Measurements from ENCODE around the gene DGKG. TPM values are rescaled to one million over a fixed set of nuclear protein-coding genes. Genes with fewer than 3 reads are reported as not detected.

Gene DGKG
- total RNA-seq, 5 donors from 2014 or later (not counting 1 experiment from before 2014, with no cell fraction given), result 0.03 to 0.10 TPM; not detected in 3

DNA sequence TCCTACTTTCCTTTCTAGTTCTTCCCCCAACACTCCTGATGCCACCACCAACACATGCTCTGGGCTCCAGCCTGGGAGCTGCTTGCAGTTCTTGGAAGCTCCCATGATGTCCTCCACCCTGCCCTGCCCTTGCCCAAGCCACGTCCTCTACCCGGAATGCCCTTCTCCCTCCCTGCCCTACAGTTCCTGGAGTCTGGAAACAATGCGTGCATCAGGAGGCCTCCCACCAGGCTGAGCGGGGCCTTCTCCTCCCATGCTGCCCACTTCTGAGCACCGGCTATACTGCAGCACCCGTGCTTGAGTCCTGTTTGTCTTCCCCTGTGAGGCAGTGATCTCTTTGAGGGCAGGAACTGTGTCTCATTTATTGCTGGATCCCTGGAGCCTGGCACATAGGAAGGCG, 44.6 kb downstream of the DGKG start:
- H3K4me3 Mint-ChIP-seq, result no peak overlapping the region
- H3K27me3 ChIP-seq (replicated peaks in 1 of 2; ENCODE audit: control insufficient read depth in 2 of 2, extremely low read depth in 1 of 2, insufficient read depth in 2 of 2, low read length in 1 of 2), result peaks cover 0 to 5% of the 10 kb centered on the region in 2 experiments
- no peak overlapping the region for H3K27ac Mint-ChIP-seq
- no peak overlapping the region for H3K27ac ChIP-seq (ENCODE audit: low read length)
- H3K27me3 Mint-ChIP-seq, result peaks cover 3 to 4% of the 10 kb centered on the region in 2 donors
- no peak for DNase-seq
- H3K9me3 Mint-ChIP-seq, result no peaks in the 10 kb centered on the region
- WGBS (ENCODE audit: insufficient coverage), result 86% methylated on average over 3 of the region's 7 CpGs
- H3K4me1 Mint-ChIP-seq, result no peaks in the 10 kb centered on the region
- H3K4me1 ChIP-seq (ENCODE audit: control insufficient read depth in 1 of 2, extremely low read depth in 1 of 2, insufficient read depth in 2 of 2, low read length in 2 of 2), result no peaks in the 10 kb centered on the region
- H3K4me3 ChIP-seq (ENCODE audit: control insufficient read depth in 1 of 2, extremely low read depth in 1 of 2, low read length in 1 of 2), result no peak overlapping the region
- no peaks in the 10 kb centered on the region for H3K36me3 ChIP-seq (ENCODE audit: control insufficient read depth in 2 of 2, extremely low read depth in 1 of 2, insufficient read depth in 1 of 2, low read length in 1 of 2)
- no peaks in the 10 kb centered on the region for H3K36me3 Mint-ChIP-seq
- ChIA-PET CTCF (no interaction called here), POLR2A (no interaction called here)
- no peaks in the 10 kb centered on the region for H3K9me3 ChIP-seq
- no peak for ATAC-seq (replicated peaks in 1 of 4)

DNA sequence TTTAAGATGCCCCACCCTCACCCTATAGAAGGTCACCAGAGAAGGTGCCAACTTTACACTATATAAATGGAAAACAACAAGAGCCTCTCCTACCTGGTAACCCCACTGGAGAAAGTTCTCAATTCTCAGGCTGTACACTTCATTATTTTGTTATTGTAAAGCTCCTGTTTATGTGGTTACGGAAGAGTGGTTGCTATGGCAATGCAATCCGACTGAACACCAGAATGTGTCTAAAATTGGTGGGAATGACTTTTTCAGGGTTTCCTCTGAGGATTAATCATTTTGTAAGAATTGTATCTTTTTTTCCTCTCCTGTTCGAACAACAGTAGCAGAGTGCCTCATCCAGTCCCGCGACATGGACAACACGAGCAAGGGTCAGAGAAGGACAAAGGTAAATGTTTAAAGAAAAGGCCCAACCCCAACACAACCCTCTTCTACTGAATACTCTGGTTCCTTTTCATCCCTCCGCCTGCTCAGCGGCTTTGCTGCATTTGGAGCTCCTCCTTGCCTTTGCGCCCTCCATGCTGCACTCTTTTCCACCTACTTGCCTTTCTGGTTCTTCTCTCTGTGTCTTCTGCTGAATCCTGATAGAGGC, 45.3 kb downstream of the DGKG start:
- H3K9me3 ChIP-seq, result no peaks in the 10 kb centered on the region
- H3K9me3 Mint-ChIP-seq, result no peaks in the 10 kb centered on the region
- H3K4me3 ChIP-seq (ENCODE audit: control insufficient read depth in 1 of 2, extremely low read depth in 1 of 2, low read length in 1 of 2), result no peak overlapping the region
- H3K36me3 Mint-ChIP-seq, result no peaks in the 10 kb centered on the region
- no peak overlapping the region for H3K27ac Mint-ChIP-seq
- no peaks in the 10 kb centered on the region for H3K36me3 ChIP-seq (ENCODE audit: control insufficient read depth in 2 of 2, extremely low read depth in 1 of 2, insufficient read depth in 1 of 2, low read length in 1 of 2)
- H3K27me3 Mint-ChIP-seq, result peaks cover 4 to 5% of the 10 kb centered on the region in 2 donors
- no peak overlapping the region for H3K4me3 Mint-ChIP-seq
- H3K4me1 ChIP-seq (ENCODE audit: control insufficient read depth in 1 of 2, extremely low read depth in 1 of 2, insufficient read depth in 2 of 2, low read length in 2 of 2), result no peaks in the 10 kb centered on the region
- no peak for DNase-seq
- H3K27me3 ChIP-seq (replicated peaks in 1 of 2; ENCODE audit: control insufficient read depth in 2 of 2, extremely low read depth in 1 of 2, insufficient read depth in 2 of 2, low read length in 1 of 2), result peaks cover 0 to 5% of the 10 kb centered on the region in 2 experiments
- H3K4me1 Mint-ChIP-seq, result no peaks in the 10 kb centered on the region
- ChIA-PET CTCF (no interaction called here), POLR2A (no interaction called here)
- no peak for ATAC-seq (replicated peaks in 1 of 4)
- no peak overlapping the region for H3K27ac ChIP-seq (ENCODE audit: low read length)
- WGBS (ENCODE audit: insufficient coverage), result 98% methylated on average over 3 of the region's 9 CpGs

DNA sequence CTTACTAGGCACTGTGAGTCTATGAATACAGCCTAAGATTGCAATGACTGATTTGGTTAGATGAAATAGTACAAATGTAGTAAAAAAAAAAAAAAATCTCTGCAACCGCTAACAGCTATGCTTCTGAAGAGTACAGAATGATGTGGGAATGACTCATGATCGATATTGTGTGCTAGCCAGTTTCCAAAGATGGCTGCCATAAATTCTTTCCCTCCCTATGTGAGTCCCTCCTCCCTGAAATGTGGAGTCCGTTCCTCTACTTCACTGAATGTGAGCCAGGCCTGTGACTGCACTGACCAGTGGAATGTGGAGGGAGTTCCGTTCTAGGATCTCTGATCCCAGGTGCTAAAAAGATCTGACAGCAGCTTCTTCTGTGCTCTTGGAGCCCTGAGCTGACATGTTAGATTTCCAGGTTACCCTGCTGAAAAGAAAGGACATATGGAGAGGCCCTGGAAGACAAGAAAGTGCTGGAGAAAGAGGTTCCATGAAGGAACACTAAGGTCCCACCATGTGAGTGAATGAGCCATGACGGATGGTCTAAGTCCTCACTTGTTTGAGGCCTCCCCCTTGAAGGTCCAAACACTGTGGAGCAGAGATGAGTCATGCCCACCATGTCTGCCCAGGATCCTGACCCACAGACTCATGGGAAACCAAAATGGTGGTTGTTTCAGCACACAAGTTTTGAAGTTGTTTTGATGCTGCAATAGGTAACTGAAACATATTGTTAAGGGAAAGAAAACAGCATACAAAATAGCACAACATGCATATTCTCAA, 46.3 kb downstream of the DGKG start:
- no peaks in the 10 kb centered on the region for H3K9me3 ChIP-seq
- ChIA-PET CTCF (interaction anchor here in 1 of 2 donors (0.6 kb wide), 1 partner anchor 9 kb away, joined by 3 read pairs; no protein-coding TSS in a partner anchor), POLR2A (no interaction called here)

DNA sequence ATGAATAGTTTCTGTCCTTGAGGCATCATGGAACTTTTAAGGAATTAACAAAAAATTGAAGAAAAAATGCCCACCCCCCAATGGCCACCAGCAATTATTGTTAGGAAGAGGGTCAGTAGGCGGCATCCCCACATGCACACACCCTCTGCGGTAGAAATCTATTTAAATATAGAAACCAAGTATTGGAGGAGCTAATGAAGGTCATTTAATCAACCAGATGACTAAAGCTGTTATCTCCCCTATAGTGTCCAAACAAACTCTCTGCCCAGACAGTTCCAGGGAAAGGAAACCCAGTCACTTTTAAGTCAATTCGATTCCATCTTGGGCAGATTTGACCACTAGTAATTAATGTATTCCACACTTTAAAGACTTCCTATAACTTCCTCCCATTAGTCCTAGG, 47.1 kb downstream of the DGKG start:
- no peaks in the 10 kb centered on the region for H3K36me3 ChIP-seq (ENCODE audit: control insufficient read depth in 2 of 2, extremely low read depth in 1 of 2, insufficient read depth in 1 of 2, low read length in 1 of 2)
- POLR2A ChIA-PET, result no interaction called here
- DNase-seq (no peak), ATAC-seq (replicated peaks in 1 of 4) (no peak)
- Mint-ChIP-seq H3K36me3 (no peaks in the 10 kb centered on the region), H3K4me1 (no peaks in the 10 kb centered on the region), H3K27me3 (peaks cover 0 to 5% of the 10 kb centered on the region in 2 donors), H3K9me3 (no peaks in the 10 kb centered on the region), H3K4me3 (no peak overlapping the region), H3K27ac (no peak overlapping the region)
- H3K4me1 ChIP-seq (ENCODE audit: control insufficient read depth in 1 of 2, extremely low read depth in 1 of 2, insufficient read depth in 2 of 2, low read length in 2 of 2), result no peaks in the 10 kb centered on the region
- H3K4me3 ChIP-seq (ENCODE audit: control insufficient read depth in 1 of 2, extremely low read depth in 1 of 2, low read length in 1 of 2), result no peak overlapping the region
- H3K9me3 ChIP-seq, result no peaks in the 10 kb centered on the region
- no peak overlapping the region for H3K27ac ChIP-seq (ENCODE audit: low read length)
- CTCF ChIA-PET, result interaction anchor here in 1 of 2 donors (0.6 kb wide), 1 partner anchor 8 kb away, joined by 3 read pairs; no protein-coding TSS in a partner anchor
- 64% methylated on average over 1 of the region's 3 CpGs for WGBS (ENCODE audit: insufficient coverage)
- H3K27me3 ChIP-seq (replicated peaks in 1 of 2; ENCODE audit: control insufficient read depth in 2 of 2, extremely low read depth in 1 of 2, insufficient read depth in 2 of 2, low read length in 1 of 2), result peaks cover 0 to 3% of the 10 kb centered on the region in 2 experiments

More for the DNA sequence above, 46.3 kb downstream of the DGKG start:
- Mint-ChIP-seq H3K9me3 (no peaks in the 10 kb centered on the region), H3K4me1 (no peaks in the 10 kb centered on the region), H3K27ac (no peak overlapping the region), H3K36me3 (no peaks in the 10 kb centered on the region), H3K4me3 (no peak overlapping the region), H3K27me3 (peaks cover 0 to 5% of the 10 kb centered on the region in 2 donors)
- Histone ChIP-seq H3K4me1 (ENCODE audit: control insufficient read depth in 1 of 2, extremely low read depth in 1 of 2, insufficient read depth in 2 of 2, low read length in 2 of 2) (no peaks in the 10 kb centered on the region), H3K36me3 (ENCODE audit: control insufficient read depth in 2 of 2, extremely low read depth in 1 of 2, insufficient read depth in 1 of 2, low read length in 1 of 2) (no peaks in the 10 kb centered on the region), H3K4me3 (ENCODE audit: control insufficient read depth in 1 of 2, extremely low read depth in 1 of 2, low read length in 1 of 2) (no peak overlapping the region), H3K27me3 (replicated peaks in 1 of 2; ENCODE audit: control insufficient read depth in 2 of 2, extremely low read depth in 1 of 2, insufficient read depth in 2 of 2, low read length in 1 of 2) (peaks cover 0 to 5% of the 10 kb centered on the region in 2 experiments), H3K27ac (ENCODE audit: low read length) (no peak overlapping the region)
- ATAC-seq (replicated peaks in 1 of 4) (no peak), DNase-seq (no peak)
- WGBS (ENCODE audit: insufficient coverage), result 84% methylated on average over 2 of the region's 5 CpGs

DNA sequence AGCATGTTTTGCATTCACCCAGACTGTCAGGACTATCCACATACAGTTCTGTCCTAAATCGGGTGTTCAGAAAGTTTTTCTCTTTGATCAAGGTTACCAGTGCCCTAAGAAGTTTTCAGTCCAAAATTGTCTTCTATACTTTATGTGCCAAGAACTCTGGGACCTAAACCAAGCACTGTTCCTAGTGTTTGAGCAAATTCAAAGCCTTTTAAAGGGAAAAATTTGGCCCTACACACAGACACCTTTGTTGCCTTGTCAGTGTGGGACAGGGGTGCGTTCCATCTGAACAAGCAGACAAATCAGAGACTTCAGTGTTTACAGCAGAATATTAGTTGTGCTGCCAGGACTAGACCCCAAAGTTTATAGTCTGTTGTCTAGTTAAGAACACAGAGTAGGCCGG, 50.6 kb downstream of the DGKG start:
- H3K36me3 Mint-ChIP-seq, result no peaks in the 10 kb centered on the region
- POLR2A ChIA-PET, result no interaction called here
- no peak for ATAC-seq (replicated peaks in 1 of 4)

DNA sequence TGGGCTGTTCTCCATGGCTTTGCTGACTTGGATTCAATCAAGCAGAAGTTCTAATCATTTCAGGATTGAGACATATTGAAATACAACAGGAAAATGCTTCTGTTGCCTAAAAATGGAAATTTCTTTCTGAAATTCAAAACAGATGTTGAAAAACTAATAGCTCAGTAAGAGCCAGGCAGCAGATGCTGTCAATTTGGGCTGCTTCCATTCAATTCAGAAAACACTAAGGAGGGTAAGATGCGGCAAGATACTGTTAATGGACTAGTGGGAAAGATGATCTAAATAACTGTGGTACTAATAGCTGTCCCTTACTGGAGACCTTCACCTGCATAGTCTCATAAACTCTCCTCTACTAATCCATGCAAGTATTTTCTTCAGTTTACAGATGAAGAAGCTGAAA, 53.5 kb downstream of the DGKG start:
- POLR2A ChIA-PET, result no interaction called here
- no CpG with 5 or more reads among the region's 1 CpG for WGBS (ENCODE audit: insufficient coverage)
- CTCF ChIA-PET, result interaction anchor here in 1 of 2 donors (1.5 kb wide), 1 partner anchor 309 kb away, joined by 3 read pairs; no protein-coding TSS in a partner anchor
- no peak overlapping the region for H3K4me3 Mint-ChIP-seq
- DNase-seq, result no peak
- H3K36me3 ChIP-seq (ENCODE audit: control insufficient read depth in 2 of 2, extremely low read depth in 1 of 2, insufficient read depth in 1 of 2, low read length in 1 of 2), result no peaks in the 10 kb centered on the region
- no peaks in the 10 kb centered on the region for H3K9me3 ChIP-seq
- no peaks in the 10 kb centered on the region for H3K4me1 Mint-ChIP-seq
- peaks cover 6 to 7% of the 10 kb centered on the region in 2 donors for H3K27me3 Mint-ChIP-seq
- H3K27me3 ChIP-seq (replicated peaks in 1 of 2; ENCODE audit: control insufficient read depth in 2 of 2, extremely low read depth in 1 of 2, insufficient read depth in 2 of 2, low read length in 1 of 2), result peaks cover 0 to 6% of the 10 kb centered on the region in 2 experiments
- no peak for ATAC-seq (replicated peaks in 1 of 4)
- no peaks in the 10 kb centered on the region for H3K9me3 Mint-ChIP-seq
- no peak overlapping the region for H3K27ac Mint-ChIP-seq
- no peaks in the 10 kb centered on the region for H3K36me3 Mint-ChIP-seq
- no peak overlapping the region for H3K4me3 ChIP-seq (ENCODE audit: control insufficient read depth in 1 of 2, extremely low read depth in 1 of 2, low read length in 1 of 2)
- H3K27ac ChIP-seq (ENCODE audit: low read length), result no peak overlapping the region
- no peaks in the 10 kb centered on the region for H3K4me1 ChIP-seq (ENCODE audit: control insufficient read depth in 1 of 2, extremely low read depth in 1 of 2, insufficient read depth in 2 of 2, low read length in 2 of 2)

More for the DNA sequence above, 50.6 kb downstream of the DGKG start:
- Histone ChIP-seq H3K4me1 (ENCODE audit: control insufficient read depth in 1 of 2, extremely low read depth in 1 of 2, insufficient read depth in 2 of 2, low read length in 2 of 2) (no peaks in the 10 kb centered on the region), H3K27me3 (replicated peaks in 1 of 2; ENCODE audit: control insufficient read depth in 2 of 2, extremely low read depth in 1 of 2, insufficient read depth in 2 of 2, low read length in 1 of 2) (no peaks in the 10 kb centered on the region), H3K36me3 (ENCODE audit: control insufficient read depth in 2 of 2, extremely low read depth in 1 of 2, insufficient read depth in 1 of 2, low read length in 1 of 2) (no peaks in the 10 kb centered on the region), H3K27ac (ENCODE audit: low read length) (no peak overlapping the region), H3K4me3 (ENCODE audit: control insufficient read depth in 1 of 2, extremely low read depth in 1 of 2, low read length in 1 of 2) (no peak overlapping the region), H3K9me3 (no peaks in the 10 kb centered on the region)
- H3K27ac Mint-ChIP-seq, result no peak overlapping the region
- peaks cover 6 to 7% of the 10 kb centered on the region in 2 donors for H3K27me3 Mint-ChIP-seq
- no peak overlapping the region for H3K4me3 Mint-ChIP-seq
- no peaks in the 10 kb centered on the region for H3K9me3 Mint-ChIP-seq
- CTCF ChIA-PET, result no interaction called here
- WGBS (ENCODE audit: insufficient coverage), result 84% methylated on average over 2 of the region's 3 CpGs
- no peaks in the 10 kb centered on the region for H3K4me1 Mint-ChIP-seq
- DNase-seq, result no peak

All from T-cell (primary cell).